Karpas-422 (cell line): ENCODE data around the gene RNF144A. TPM values are rescaled to one million over a fixed set of nuclear protein-coding genes. Genes with fewer than 3 reads are reported as not detected.

Source experiments
- DNase-seq: peaks from one replicate; pipeline ENCODE4 v3.0.0-alpha.2; 2015
- H2AFZ ChIP-seq: fragments of 200-600 bp; sonication (generic); 2 replicates; pipeline ENCODE4 v1.6.1; 2014; ENCODE audit warnings: antibody characterized with exemption, low read length, mixed read lengths
- H3K27ac ChIP-seq: fragments of 200-600 bp; sonication (generic); 2 replicates; pipeline ENCODE4 v1.5.1; 2014; ENCODE audit warnings: mild to moderate bottlenecking, low read length, moderate library complexity
- H3K27me3 ChIP-seq: fragments of 200-600 bp; sonication (generic); 2 replicates; pipeline ENCODE4 v1.6.1; 2014; ENCODE audit warnings: low read length, mixed read lengths
- H3K36me3 ChIP-seq: fragments of 200-600 bp; sonication (generic); 2 replicates; pipeline ENCODE4 v1.6.1; 2014; ENCODE audit warnings: low read length, mixed read lengths; ENCODE audit not compliant: insufficient read depth
- H3K4me1 ChIP-seq: fragments of 200-600 bp; sonication (generic); 2 replicates; pipeline ENCODE4 v1.6.1; 2014; ENCODE audit warnings: mild to moderate bottlenecking, low read length, mixed read lengths
- H3K4me2 ChIP-seq: fragments of 200-600 bp; sonication (generic); 2 replicates; pipeline ENCODE4 v1.6.1; 2014; ENCODE audit warnings: low read length, low read depth, mild to moderate bottlenecking; ENCODE audit not compliant: poor library complexity, severe bottlenecking
- H3K4me3 ChIP-seq: fragments of 200-600 bp; sonication (generic); 2 replicates; pipeline ENCODE4 v1.5.1; 2014; ENCODE audit warnings: mild to moderate bottlenecking, antibody characterized with exemption, low read length, mixed read lengths
- H3K79me2 ChIP-seq: fragments of 200-600 bp; sonication (generic); 2 replicates; pipeline ENCODE4 v1.6.1; 2014; ENCODE audit warnings: mild to moderate bottlenecking, low read length, mixed read lengths
- H3K9ac ChIP-seq: fragments of 200-600 bp; sonication (generic); 2 replicates; pipeline ENCODE4 v1.6.0; 2014; ENCODE audit warnings: low read length
- H3K9me2 ChIP-seq: fragments of 200-600 bp; sonication (generic), shearing (Covaris generic); replicated peaks from 2 replicates; pipeline ENCODE4 v1.6.0; 2014; ENCODE audit warnings: mild to moderate bottlenecking, low read length, moderate library complexity; ENCODE audit not compliant: insufficient read depth
- H3K9me3 ChIP-seq: fragments of 300-700, 200-600 bp; sonication (generic); 2 replicates; pipeline ENCODE4 v1.6.1; 2014; ENCODE audit warnings: low read length, mixed read lengths
- H4K20me1 ChIP-seq: fragments of 200-600 bp; sonication (generic); 2 replicates; pipeline ENCODE4 v1.6.1; 2014; ENCODE audit warnings: mild to moderate bottlenecking, antibody characterized with exemption, low read length, low read depth; ENCODE audit not compliant: insufficient read depth
- total RNA-seq: library from RNA; depleted of rRNA; stranded (reverse); fragments of >200 nt; shearing (Covaris generic); gene quantifications from 2 replicates; pipeline ENCODE4 v1.2.3, GENCODE V29; 2014; ENCODE audit warnings: low replicate concordance

Gene RNF144A
- total RNA-seq, 1 experiment from 2014 or later: 0.07 TPM

DNA sequence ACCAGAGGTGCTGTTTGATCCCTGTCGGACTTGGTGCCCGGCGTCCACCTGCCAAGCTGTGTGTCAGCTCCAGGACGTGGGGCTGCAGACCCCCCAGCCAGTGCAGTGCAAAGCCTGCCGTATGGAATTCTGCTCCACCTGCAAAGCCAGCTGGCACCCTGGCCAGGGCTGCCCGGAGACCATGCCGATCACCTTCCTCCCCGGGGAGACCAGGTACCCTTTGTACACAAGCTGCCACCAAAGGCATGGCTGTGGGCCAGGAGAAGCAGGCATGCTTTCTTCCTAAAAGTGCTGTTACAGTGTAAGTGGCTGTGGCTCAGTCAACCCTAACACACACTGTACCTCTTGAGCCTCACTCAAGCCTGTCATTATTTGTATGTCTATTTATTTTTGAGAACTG, 103.3 kb downstream of the RNF144A start:
- Histone ChIP-seq H3K4me3 (no peak overlapping the region), H3K36me3 (no peaks in the 10 kb centered on the region)
- DNase-seq: no peak

DNA sequence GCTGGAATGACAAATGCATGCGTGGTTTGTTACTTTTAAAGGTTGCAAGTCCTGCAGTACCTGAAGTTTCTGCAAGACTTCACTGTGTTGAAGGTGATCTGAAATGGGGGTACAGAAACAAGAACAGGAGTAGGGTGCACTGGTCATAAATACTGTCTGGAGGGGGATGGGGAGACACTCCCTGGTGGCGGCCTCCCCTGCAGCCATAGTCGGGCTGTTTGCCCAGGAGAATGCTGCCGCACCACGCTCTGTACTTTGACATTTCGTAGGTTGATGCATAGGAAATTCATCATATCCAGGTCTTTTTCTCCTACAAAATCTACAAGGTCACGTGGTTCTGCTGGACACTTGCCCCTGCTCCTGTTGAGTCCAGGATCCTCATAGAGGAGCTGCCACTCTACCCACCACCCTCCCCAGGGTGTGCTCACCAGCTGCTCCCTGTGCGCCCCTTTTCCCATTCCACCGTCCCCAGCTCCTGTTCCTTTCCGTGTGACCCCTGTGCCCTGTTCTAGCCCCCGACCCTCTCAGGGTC, 103.8 kb downstream of the RNF144A start:
- no peaks in the 10 kb centered on the region for H3K4me1 ChIP-seq
- H3K27ac ChIP-seq: no peak overlapping the region
- H4K20me1 ChIP-seq: no peaks in the 10 kb centered on the region
- DNase-seq: no peak
- H3K4me2 ChIP-seq: no peak overlapping the region
- H3K27me3 ChIP-seq: no peaks in the 10 kb centered on the region
- no peak overlapping the region for H3K9ac ChIP-seq
- no peaks in the 10 kb centered on the region for H3K79me2 ChIP-seq
- H3K4me3 ChIP-seq: no peak overlapping the region
- H3K9me2 ChIP-seq: no peaks in the 10 kb centered on the region
- H2AFZ ChIP-seq: no peak overlapping the region
- no peaks in the 10 kb centered on the region for H3K36me3 ChIP-seq
- H3K9me3 ChIP-seq: no peaks in the 10 kb centered on the region

More for the DNA sequence above, 103.3 kb downstream of the RNF144A start:
- H3K4me2 ChIP-seq: no peak overlapping the region
- H3K4me1 ChIP-seq: no peaks in the 10 kb centered on the region
- H3K9me2 ChIP-seq: no peaks in the 10 kb centered on the region
- H3K9ac ChIP-seq: no peak overlapping the region
- H3K27me3 ChIP-seq: no peaks in the 10 kb centered on the region
- H3K27ac ChIP-seq: no peak overlapping the region
- no peaks in the 10 kb centered on the region for H3K9me3 ChIP-seq
- no peak overlapping the region for H2AFZ ChIP-seq
- no peaks in the 10 kb centered on the region for H3K79me2 ChIP-seq
- H4K20me1 ChIP-seq: no peaks in the 10 kb centered on the region

DNA sequence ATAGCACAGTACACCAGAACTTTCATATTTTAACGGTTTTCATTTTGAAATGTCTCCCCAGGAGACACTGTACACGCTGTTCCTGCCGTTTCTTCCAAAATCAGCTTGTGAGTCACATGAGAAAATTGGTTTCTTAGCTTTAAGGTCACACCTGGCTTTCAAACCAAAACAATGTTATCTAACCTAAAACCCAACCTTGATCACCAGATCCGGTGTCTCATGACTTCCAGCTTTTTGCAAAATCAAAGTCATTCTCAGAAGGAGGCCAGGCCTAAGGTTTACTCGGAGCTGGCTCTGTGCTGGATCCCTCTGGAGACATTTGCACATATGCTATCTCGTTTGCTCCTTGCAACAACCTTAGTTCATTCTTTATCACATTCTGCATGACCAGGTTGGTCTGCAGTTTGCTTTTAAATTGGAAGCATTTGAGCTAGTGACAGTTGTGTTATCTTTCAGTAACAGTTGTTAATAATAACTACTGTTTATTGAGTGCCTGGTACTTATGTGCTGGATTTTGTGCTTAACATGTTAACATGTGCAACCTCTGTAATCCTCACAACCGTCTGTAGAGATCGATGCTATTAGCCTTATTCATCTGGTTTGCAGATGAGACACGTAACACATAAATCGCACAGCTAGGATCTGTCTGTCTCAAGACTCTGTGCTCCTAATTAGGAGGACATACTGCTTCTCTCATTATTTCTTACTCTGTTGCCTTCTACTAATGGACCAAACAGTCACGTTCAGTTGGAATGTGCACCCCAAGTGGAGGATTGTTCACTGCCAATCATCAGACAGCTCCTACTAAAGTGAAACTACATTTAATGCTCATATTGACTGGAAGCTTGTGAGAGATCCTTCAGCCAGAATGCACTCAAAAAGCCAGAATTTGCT, 105.5 kb downstream of the RNF144A start:
- Histone ChIP-seq H3K4me1 (no peaks in the 10 kb centered on the region), H3K27ac (no peak overlapping the region), H2AFZ (no peak overlapping the region), H4K20me1 (no peaks in the 10 kb centered on the region), H3K36me3 (no peaks in the 10 kb centered on the region), H3K9ac (no peak overlapping the region), H3K27me3 (no peaks in the 10 kb centered on the region), H3K79me2 (no peaks in the 10 kb centered on the region), H3K4me2 (no peak overlapping the region), H3K4me3 (no peak overlapping the region), H3K9me3 (no peaks in the 10 kb centered on the region), H3K9me2 (no peaks in the 10 kb centered on the region)
- DNase-seq: no peak

DNA sequence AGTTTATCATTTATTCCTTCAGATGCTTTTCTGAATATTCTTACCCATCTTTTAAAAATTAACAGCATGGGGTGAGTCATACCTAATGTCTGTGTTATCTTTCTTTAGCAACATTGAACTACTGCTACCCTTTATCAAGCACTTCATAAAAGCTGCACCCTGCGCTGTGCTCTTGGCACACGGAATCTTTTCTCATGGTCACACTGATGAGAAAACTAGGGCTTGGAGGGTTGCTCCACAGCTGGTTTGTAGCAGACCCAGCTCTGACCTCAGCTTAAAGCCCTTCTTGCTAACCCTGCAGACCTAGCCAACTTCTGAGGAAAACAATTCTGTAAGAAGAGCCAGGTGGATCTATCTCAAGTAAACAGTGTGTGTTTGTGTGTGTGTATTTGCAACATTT, 106.3 kb downstream of the RNF144A start:
- Histone ChIP-seq H3K4me2 (no peak overlapping the region), H3K9me3 (no peaks in the 10 kb centered on the region), H3K27ac (no peak overlapping the region), H3K36me3 (no peaks in the 10 kb centered on the region), H4K20me1 (no peaks in the 10 kb centered on the region), H3K27me3 (no peaks in the 10 kb centered on the region), H3K9me2 (no peaks in the 10 kb centered on the region), H2AFZ (no peak overlapping the region), H3K79me2 (no peaks in the 10 kb centered on the region), H3K4me3 (no peak overlapping the region), H3K4me1 (no peaks in the 10 kb centered on the region), H3K9ac (no peak overlapping the region)
- no peak for DNase-seq

DNA sequence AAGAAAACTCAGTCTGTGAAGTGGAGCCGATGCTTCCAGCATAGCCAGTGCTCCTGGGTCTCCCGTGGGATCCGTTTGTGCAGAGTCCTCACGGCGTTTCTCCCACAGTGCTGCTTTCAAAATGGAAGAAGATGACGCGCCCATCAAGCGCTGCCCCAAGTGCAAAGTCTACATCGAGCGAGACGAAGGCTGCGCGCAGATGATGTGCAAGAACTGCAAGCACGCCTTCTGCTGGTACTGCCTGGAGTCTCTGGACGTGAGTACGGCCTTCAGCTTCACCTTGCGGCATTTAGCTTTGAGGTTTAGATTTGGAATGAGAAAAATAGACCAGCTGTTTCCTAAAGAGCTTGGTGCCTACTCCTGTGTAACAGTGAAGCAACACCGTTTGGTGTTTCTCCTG, 107.0 kb downstream of the RNF144A start:
- Histone ChIP-seq H3K27ac (no peak overlapping the region), H3K36me3 (no peaks in the 10 kb centered on the region), H2AFZ (no peak overlapping the region), H3K9me3 (no peaks in the 10 kb centered on the region), H4K20me1 (no peaks in the 10 kb centered on the region), H3K9ac (no peak overlapping the region), H3K4me3 (no peak overlapping the region), H3K4me2 (no peak overlapping the region), H3K79me2 (no peaks in the 10 kb centered on the region), H3K9me2 (no peaks in the 10 kb centered on the region), H3K27me3 (no peaks in the 10 kb centered on the region), H3K4me1 (no peaks in the 10 kb centered on the region)
- no peak for DNase-seq

DNA sequence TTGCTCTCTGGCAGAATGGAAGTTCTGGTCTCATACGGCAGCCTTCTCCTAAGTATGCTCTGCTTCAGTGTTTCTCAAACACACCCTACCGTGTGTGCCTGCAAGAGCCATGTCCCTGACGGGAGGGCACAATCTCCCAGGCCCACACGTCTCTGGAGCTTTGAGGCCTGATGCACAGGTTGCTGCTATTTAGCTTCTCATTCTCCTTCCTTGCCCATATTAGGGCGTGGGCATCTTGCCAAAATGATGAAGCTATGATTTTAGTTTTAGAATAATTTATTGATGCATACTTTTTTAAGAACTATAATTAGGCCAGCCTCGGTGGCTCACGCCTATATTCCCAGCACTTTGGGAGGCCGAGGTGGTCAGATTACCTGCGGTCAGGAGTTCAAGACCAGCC, 107.9 kb downstream of the RNF144A start:
- Histone ChIP-seq H3K9me3 (no peaks in the 10 kb centered on the region), H3K27ac (no peak overlapping the region), H2AFZ (no peak overlapping the region), H4K20me1 (no peaks in the 10 kb centered on the region), H3K79me2 (no peaks in the 10 kb centered on the region), H3K4me2 (no peak overlapping the region), H3K9me2 (no peaks in the 10 kb centered on the region), H3K36me3 (no peaks in the 10 kb centered on the region), H3K27me3 (no peaks in the 10 kb centered on the region), H3K4me1 (no peaks in the 10 kb centered on the region), H3K9ac (no peak overlapping the region), H3K4me3 (no peak overlapping the region)
- DNase-seq: no peak

DNA sequence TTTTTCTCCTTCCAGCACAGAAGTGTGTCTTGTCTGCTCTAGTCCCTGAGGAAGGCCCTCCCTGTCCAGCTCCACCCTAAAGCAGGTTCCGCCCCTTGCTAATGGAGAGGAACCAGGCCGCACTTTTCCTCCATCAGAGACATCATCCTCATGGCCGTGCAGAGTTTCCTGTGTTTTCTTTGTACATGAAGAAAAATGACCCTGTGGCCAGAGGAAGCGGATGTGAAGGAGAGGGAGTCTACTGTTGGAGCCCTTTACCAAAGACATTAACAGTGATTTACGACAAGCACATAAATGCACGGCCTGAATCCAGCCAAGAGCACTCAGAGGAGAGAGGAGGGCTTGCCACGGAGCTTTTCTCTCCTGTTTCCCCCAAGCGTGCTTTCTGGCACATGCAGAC, 109.5 kb downstream of the RNF144A start:
- Histone ChIP-seq H3K36me3 (no peaks in the 10 kb centered on the region), H3K4me1 (no peaks in the 10 kb centered on the region), H3K9me3 (no peaks in the 10 kb centered on the region), H3K4me2 (no peak overlapping the region), H3K79me2 (no peaks in the 10 kb centered on the region), H3K27ac (no peak overlapping the region), H4K20me1 (no peaks in the 10 kb centered on the region), H2AFZ (no peak overlapping the region), H3K27me3 (no peaks in the 10 kb centered on the region), H3K9ac (no peak overlapping the region), H3K4me3 (no peak overlapping the region), H3K9me2 (no peaks in the 10 kb centered on the region)
- no peak for DNase-seq

DNA sequence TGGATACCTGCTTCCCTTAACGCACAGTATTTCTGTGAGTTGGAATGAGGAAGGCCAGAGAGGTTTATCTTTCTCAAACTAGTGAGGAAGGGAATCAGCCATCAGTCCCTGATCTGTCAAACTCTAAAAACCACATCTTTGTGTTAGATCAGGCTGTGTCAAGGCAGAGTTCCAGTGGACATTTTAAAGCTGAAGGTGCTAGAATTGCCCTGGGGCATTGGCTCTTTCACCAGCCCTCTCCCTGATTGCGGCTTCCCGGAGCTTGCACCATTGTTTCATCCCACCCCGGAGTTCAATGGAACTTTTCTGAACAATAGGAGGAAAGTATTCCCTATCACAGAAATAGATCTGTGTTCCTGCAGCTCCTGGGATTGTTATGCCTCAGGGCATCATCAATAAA, 110.2 kb downstream of the RNF144A start:
- H3K36me3 ChIP-seq: no peaks in the 10 kb centered on the region
- no peak for DNase-seq
- no peak overlapping the region for H3K27ac ChIP-seq
- H3K27me3 ChIP-seq: no peaks in the 10 kb centered on the region
- H3K4me3 ChIP-seq: no peak overlapping the region
- H3K4me2 ChIP-seq: no peak overlapping the region
- H2AFZ ChIP-seq: no peak overlapping the region
- H3K9me3 ChIP-seq: no peaks in the 10 kb centered on the region
- H4K20me1 ChIP-seq: no peaks in the 10 kb centered on the region
- no peaks in the 10 kb centered on the region for H3K79me2 ChIP-seq
- H3K9ac ChIP-seq: no peak overlapping the region
- H3K9me2 ChIP-seq: no peaks in the 10 kb centered on the region
- H3K4me1 ChIP-seq: no peaks in the 10 kb centered on the region
